RKO (cell line): Measurements from ENCODE around the gene ARSA.
"Not testable (repeated sequence)": the region's sequence is repeated elsewhere in the genome, so short reads cannot be mapped to it uniquely, and the experiment has no call there.

Source experiments
- DNase-seq: peaks from one replicate; pipeline ENCODE4 v3.0.0-alpha.2; 2016; ENCODE audit warnings: low spot score

Gene ARSA

DNA sequence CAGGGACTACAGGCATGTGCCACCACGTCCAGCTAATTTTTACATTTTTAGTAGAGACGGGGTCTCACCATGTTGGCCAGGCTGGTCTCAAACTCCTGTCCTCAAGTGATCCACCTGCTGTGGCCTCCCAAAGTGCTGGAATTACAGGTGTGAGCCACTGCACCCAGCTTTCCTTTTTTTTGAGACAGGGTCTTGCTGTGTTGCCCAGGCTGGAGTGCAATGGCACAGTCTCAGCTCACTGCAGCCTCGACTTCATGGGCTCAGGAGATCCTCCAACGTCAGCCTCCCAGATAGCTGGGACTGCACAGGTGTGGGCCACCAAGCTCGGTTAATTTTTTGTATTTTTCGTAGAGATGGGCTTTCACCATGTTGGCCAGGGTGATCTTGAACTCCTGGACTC is 26.7 kb upstream of the ARSA start:
- not testable (repeated sequence) for DNase-seq

DNA sequence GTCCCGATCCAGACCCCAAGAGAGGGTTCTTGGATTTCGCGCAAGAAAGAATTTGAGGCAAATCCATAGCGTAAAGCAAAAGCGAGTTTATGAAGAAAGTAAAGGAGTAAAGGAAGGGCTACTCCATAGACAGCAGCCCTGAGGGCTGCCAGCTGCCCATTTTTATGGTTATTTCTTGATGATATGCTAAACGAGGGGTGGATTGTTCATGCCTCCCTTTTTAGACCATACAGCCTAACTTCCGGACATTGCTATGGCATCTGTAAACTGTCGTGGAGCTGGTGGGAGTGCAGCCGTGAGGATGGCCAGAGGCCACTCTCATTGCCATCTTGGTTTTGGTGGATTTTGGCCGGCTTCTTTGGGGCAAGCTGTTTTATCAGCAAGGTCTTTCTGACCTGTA is 25.3 kb upstream of the ARSA start:
- DNase-seq = no peak

DNA sequence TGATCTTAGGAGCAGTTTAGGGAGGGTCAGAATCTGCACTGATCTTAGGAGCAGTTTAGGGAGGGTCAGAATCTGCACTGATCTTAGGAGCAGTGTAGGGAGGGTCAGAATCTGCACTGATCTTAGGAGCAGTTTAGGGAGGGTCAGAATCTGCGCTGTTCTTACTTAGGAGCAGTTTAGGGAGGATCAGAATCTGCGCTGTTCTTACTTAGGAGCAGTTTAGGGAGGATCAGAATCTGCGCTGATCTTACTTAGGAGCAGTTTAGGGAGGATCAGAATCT is 15.8 kb upstream of the ARSA start:
- not testable (repeated sequence) for DNase-seq

DNA sequence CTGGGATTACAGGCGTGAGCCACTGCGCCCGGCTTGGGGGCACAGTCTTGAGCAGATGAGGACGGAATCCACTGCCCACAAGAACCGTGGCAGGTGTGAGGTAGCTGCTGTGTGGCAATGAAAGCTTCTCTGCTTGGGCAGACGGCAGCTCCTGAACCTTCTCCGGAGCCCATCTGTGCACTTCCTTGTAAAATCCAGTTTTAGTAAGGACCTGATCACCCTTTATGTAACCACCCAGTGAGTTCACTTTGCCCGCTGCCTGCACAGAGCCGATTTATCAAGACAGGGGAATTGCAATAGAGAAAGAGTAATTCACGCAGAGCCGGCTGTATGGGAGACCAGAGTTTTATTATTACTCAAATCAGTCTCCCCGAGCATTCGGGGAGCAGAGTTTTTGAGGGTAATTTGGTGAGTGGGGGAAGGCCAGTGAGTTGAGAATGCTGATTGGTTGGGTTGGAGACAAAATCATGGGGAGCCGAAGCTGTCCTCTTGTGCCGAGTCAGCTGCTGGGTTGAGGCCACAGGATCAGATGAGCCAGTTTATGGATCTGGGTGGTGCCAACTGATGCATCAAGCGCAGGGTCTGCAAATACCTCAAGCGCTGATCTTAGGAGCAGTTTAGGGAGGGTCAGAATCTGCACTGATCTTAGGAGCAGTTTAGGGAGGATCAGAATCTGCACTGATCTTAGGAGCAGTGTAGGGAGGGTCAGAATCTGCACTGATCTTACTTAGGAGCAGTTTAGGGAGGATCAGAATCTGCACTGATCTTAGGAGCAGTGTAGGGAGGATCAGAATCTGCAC is 15.3 kb upstream of the ARSA start:
- not testable (repeated sequence) for DNase-seq

DNA sequence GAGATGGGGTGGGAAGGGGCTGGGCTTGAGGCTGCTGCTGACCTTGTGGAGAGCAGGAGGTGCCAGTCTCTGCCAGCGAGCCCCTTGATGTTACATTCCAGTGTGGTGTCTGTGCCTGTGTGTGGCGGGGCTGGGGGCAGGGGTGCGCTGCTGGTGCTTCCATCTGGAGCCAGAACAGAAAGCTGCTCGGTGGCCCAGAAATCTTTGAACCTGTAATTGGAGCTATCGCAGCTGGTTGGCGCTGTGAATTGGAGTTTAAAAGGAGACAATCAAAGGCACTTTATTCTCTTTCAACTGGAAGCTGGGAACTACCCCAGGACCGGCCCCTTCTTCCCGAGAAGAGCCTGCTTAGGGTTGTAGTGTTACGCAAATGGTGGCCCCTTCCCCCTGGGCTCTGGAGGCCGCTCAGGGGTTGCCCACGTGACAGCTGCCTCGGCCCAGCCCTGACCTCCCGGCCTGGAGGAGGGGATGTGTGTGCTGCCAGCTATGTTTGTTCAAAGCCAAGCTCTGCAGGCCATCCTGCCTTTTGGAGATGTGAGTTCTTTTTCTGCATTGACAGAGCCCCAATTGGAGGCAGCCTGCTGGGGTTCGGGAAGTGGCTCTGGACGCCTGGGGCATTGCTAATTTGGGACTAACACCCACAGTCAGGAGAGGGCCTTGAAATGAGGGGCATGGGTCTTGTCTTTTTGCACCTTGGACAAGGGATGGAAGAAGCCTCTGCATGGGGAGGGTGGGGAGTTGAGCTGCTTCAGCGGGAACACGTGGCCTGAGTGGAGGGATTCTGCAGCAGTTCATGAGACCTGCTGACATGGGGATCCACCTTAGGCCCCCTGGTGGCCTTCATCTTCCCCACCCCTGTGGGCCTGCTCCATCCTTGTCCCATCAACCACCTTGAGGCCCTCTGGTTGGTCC is 14.0 kb upstream of the ARSA start:
- no peak for DNase-seq

DNA sequence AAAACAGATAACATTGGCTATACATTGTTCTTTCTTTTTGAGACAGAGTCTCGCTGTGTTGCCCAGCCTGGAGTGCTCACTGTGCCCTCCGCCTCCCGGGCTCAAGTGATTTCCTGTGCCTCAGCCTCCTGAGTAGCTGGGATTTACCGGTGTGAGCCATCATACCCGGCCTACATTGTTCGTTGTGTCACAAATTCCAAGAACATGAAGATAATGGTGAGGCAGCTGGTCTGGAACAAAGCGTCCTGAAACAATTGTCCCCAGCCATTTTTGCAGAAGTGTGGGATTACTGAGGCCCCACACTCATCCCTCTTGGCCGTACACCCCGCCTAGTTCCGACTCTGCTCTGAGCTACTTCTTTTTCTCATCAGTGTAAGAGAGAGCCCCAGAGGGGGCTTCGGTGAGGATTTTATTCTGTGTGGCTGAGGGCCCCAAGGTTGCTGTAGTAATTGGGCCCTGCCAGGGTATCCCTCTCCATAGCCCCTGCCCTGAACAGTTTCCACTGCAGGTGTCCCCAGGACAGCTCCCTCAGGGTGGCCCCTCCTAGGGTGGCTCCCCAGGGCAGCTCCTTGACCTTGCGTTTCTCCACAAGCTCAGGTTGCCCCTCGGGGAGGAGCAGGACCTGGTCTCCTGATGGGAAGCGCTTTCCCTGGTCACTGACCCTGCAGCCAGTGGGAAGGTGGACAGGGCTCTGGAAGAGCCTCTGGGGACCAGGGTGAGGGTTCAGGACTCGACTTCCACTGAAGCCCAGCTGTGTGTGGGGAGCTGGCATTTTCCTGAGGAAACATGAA is 13.1 kb upstream of the ARSA start:
- DNase-seq = no peak

DNA sequence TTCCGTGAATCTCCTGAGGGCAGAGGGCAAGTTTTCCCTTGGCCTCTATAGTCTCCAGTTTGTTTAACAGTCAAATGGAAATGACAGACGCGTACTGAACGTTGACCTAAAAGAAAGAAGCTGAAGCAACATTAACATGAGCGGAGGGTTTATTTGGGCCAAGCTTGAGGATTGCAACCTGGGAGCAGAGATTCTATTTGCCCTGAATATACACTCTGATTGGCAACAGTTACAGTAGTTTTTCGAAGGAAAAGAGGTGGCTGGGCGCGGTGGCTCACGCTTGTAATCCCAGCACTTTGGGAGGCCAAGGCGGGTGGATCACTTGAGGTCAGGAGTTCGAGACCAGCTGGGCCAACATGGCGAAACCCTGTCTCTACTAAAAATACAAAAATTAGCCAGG is 12.3 kb upstream of the ARSA start:
- DNase-seq = not testable (repeated sequence)

DNA sequence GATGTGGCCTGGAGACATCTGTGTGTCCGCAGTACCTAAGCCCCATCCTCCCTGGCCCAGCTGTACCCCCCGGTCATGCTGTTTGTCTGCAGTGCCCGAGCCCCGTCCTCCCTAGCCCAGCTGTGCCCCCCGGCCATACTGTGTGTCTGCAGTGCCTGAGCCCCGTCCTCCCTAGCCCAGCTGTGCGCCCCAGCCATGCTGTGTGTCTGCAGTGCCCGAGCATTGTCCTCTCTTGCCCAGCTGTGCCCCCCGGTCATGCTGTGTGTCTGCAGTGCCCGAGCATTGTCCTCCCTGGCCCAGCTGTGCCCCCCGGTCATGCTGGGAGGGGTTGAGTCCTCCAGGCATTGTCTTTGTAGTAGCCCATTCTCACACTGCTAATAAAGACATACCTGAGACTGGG is 7.6 kb upstream of the ARSA start:
- DNase-seq = no peak

DNA sequence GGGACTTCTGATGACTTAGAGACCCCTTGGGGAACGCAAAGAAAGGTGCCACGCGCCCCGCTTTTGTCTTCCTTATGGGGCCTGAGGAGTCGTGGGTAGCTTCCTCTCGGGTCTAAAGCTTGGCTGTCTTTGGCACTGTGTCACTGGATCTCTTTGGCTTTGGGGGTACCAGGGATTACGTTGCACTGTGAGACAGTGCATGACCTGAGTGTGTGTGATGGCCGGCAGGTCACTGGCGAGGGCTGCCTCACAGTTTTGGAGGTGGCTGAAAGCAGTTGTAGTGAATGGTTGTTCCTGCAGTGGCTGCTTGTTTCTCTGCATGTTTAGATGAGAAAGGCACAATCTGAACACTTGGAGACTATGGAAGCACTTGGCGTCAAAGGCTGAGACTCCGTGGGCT is 5.8 kb upstream of the ARSA start:
- DNase-seq = no peak

DNA sequence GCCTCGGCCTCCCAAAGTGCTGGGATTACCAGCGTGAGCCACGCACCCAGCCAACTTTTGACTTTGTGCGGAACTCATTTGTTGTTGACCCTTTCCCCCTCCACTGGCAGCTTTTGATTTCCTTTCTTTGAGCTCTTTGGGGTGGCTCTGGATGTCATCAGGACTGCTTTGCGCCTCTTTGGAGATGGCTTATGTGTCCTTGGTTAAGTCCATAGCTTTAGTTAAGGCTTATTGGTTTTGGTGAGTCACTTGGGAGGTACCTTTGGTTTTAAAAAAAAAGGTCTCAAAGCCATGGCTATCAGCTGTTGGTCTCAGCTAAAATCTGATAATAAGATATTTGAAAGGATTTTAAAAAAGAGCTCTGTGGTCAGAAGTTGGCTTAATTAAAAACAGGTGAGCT is 5.1 kb upstream of the ARSA start:
- DNase-seq = no peak

DNA sequence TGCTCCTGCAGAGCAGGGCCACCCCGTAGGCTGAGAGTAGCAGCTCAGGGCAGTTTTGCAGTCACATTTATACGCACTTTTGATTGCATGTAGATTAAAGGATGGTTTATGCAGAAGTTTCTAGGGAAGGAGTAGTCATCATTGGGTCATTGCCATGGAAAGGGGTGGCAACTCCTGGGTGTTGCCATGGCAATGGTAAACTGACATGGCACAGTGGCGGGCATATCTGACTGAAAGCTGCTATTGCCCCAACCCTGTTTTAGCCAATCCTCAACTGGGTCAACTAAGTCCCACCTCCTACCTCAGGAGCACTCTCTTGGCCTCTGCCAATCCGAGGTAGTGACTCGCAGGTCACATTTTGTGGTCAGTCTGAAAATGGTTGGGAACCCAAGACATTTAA is 2.4 kb upstream of the ARSA start:
- DNase-seq = no peak

DNA sequence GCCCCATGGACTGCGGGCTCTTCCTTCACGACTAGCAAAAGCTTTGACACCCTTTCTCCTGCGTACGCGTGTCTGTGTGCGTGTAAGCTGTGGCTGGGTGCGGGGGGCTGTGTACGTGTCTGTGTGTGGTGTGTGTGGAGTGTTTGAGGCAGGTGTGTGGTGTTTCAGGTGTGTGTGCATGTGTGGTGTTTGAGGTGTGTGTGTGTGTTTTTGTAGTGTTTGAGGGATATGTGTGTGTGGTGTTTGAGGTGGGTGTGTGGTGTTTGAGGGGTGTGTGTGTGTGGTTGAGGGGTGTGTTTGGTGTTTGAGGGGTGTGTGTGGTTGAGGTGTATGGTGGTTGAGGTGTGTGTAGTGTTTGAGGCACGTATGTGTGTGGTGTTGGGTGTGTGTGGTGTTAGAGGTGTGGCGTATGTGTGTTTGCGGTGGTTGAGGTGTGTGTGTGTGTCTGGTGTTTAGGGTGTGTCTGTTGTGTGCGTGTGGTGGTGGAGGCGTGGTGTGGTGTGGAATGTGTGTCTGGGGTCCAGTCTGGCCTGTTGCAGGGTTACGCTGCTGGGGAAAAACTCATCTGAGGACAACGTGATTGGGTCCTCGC is 687 bp upstream of the ARSA start:
- DNase-seq = no peak

DNA sequence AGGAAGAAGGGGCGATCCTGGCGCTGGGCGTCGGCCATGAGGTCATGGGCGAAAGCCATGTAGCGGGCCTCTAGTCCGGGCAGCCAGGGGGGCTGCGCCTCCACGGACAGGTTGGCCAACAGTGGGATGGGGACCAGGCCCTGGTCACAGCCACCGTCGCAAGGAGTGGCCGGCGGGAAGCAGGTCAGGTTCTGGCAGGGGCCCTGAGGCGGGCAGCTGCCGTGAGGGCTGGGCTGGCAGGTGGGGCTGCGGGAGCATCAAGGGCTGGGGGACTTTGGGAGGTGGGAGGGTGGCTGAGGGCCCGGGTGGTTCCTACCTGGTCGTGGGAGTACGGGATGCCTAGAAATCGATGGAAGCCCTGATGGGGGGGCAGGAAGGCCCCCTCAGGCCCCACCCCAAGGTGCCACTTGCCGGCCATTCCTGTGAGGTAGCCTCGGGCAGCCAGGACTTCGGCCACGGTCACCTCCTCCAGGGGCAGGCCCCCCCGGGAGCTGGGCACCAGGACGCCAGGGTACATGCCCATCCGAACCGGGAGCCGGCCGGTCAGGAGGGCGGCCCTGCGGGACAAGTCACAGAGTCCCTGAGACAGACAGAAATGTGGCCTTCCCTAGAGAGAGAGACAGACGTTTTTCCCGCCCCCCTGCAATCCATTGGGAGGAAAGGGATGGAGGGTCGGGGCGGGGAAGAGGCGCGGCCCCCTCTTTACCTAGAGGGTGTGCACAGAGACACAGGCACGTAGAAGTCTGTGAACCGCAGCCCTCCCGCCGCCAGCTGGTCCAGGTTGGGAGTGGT is 906 bp downstream of the ARSA start:
- no peak for DNase-seq

DNA sequence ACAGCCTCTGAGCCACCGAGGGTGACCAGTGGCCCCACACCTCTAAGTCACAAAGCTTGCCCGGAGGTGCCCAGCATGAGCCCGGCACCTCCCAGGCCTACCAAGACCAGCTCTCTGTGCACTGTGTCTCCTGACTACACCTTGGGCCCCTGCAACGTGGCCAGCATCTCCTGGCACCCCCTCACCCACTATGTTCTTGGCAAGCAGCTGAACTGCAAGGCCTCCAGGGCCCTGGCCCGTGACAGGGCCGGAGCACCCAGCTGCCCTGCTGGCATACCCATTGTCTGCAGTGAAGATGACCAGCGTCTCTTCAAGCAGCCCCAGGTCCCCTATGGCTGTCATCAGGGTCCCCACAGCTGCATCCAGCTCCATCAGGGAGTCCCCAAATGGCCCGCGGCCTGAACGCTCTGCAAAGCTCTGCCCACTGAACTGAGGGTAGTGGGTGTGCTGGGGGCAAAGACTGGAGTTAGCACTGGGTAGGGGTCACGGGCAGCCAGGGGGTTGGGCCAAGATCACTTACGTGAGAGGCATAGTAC is 1.6 kb downstream of the ARSA start:
- DNase-seq = no peak

DNA sequence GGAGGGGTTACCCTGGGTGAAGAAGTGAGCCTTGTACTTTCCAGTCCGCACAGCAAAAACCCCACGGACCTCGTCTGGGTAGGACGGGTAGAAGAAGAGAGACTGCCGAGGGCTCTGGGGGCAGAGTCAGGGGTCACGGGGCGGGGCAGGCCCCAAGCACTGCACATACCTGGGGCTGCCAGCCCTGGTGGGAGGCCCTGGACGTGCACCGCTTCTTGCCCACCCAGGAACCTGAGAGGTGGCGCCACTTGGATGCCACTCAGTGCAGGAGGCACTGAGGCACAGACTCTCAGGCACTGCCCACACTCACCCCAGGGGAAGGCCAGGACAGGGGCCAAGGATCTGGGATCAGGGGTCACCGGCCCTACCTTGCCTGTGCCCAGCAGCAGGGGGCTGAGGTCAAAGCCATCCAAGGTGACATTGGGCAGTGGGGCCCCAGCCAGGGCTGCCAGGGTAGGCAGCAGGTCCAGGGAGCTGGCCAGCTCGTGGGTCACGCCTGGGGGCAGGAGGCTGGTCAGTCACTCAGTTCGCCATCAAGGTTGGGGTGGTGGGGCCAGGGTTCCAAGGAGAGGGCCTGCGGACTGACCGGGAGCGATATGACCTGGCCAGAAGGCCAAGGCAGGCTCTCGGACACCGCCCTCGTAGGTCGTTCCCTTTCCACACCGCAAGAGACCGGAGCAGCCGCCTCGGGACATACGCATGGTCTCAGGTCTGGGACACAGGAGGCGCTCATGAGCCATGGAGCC is 2.2 kb downstream of the ARSA start:
- no peak for DNase-seq

DNA sequence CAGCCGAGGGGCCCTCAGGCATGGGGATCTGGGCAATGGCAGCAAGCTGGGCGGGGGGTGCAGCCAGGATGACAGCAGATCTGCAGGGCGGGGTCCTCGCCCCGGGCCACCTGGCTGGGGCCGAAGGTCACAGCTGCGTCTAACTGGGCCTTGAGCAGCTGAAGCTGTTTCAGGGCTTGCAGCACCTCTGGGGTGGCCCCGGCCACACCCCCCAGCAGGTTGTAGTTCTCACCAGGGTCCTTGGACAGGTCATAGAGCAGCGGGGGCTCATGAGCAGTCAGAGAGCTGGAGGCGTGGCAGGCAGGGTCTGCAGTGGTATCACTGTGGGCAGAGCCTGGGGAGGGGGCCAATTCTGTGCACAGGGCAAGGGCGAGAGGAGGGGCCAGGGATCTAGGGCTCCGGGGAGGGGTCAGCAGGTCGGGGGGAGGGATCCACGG is 2.8 kb downstream of the ARSA start:
- no peak for DNase-seq

DNA sequence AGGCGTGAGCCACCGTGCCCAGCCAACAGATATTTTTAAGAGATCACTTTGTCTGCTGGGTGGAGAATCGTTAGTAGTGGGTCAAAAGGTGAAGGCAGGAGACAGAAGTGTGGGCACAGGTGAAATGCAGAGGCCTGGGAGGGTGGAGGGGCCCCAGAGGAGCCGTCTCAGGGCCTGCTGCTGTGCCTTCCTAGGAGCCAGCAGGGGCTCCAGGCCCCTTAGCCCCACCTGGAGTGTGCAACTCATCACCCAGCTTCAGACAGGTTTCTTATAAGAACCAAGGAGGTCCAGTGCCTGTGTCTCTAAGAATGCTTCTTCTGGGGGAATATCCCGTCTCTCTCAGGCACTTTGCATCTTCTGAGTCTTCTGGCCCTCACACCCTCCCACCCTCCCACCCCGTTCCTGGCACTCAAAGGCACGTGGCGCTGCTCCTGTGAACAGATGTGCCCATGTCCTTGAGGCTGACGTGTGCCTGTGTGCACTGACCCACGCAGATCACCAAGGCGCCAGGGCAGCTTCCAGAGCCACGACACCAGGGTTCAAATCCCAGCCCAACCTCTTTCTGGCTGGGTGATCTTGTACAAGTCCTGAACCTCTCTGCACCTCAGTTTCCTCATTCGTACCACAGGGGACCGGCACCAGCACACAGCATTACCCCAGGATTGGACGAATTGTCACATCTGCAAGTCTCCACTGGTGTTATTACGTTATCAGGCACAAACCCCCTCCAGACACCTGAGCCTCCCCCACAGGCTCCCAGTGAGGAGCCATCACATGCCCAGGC is 3.4 kb downstream of the ARSA start:
- no peak for DNase-seq

DNA sequence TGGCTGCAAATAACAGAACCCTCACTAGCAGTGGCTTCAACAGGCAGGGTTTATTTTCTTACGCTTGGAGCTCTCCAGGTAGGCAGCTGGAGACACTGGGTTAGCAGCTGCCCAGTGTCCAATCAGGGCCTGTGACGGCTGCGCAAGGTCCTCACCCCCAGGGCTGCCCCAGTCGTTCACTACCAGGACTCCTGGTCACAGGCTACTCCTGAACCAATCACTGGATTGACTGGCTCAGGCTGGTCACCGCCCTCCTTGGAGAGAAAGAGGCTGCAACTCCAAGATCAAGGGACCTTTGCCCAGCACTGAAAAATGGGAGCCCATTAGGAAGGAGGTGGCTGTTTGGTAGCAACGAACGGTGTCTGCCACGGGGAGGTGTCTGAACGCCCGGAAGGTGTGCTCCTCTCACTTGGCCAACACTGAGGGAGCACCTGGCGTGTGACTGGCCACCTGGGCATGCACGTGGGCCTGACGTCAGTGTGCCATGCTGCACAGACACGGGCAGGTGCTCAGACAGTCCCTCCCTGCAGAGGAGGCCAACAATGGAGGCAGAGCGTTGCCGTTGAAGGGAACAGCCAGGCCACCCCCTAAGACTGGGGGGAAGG is 5.1 kb downstream of the ARSA start:
- no peak for DNase-seq
